ENCODE measurements around the gene NRIP2. TPM values are rescaled to one million over a fixed set of nuclear protein-coding genes. Genes with fewer than 3 reads are reported as not detected.
A peak's percentile ranks its signal among the peaks of the same experiment; 100 is the strongest.

NRIP2 gene
- total RNA-seq, 4 donors from 2014 or later = 6.6 to 33.1 (median 28.8) TPM

- Histone ChIP-seq H3K27me3 (no peaks in the 10 kb centered on the region), H3K27ac (no peak overlapping the region), H3K36me3 (peaks cover 0 to 9% (median 0%) of the 10 kb centered on the region in 3 donors), H3K4me3 (no peak overlapping the region), H3K4me1 (peaks cover 5 to 28% (median 20%) of the 10 kb centered on the region in 4 donors), H3K9me3 (no peaks in the 10 kb centered on the region)
- no peak for DNase-seq (ENCODE audit: low spot score in 2 of 2)
- TF ChIP-seq EP300 (IDR thresholded peaks at IDR 0.05) (no peak), POLR2A (IDR thresholded peaks at IDR 0.05) (no peak), CTCF (IDR thresholded peaks at IDR 0.05) (no peak)
- 70 to 71% methylated on average over 25 of the region's 25 CpGs for WGBS, 2 donors
Observed at GRCh38 chr12:2792671-2793500, 41.9 kb downstream of the NRIP2 start.

- Histone ChIP-seq H3K36me3 (no peaks in the 10 kb centered on the region), H3K4me3 (no peak overlapping the region), H3K27ac (no peak overlapping the region), H3K9me3 (no peaks in the 10 kb centered on the region), H3K4me1 (peaks cover 0 to 10% (median 5%) of the 10 kb centered on the region in 4 donors), H3K27me3 (no peaks in the 10 kb centered on the region)
- 76 to 88% methylated on average over 6 of the region's 6 CpGs for WGBS, 2 donors
- no peak for TF ChIP-seq CTCF (IDR thresholded peaks at IDR 0.05)
- TF ChIP-seq POLR2A (IDR thresholded peaks at IDR 0.05) = no peak
- no peak for TF ChIP-seq EP300 (IDR thresholded peaks at IDR 0.05)
- DNase-seq (ENCODE audit: low spot score in 2 of 2) = no peak
Observed at GRCh38 chr12:2791089-2791488, 43.7 kb downstream of the NRIP2 start.

- H3K9me3 ChIP-seq = no peaks in the 10 kb centered on the region
- peaks cover 0 to 11% (median 2%) of the 10 kb centered on the region in 4 donors for H3K4me1 ChIP-seq
- no peak for TF ChIP-seq CTCF (IDR thresholded peaks at IDR 0.05)
- TF ChIP-seq POLR2A (IDR thresholded peaks at IDR 0.05) = no peak
- no peak for TF ChIP-seq EP300 (IDR thresholded peaks at IDR 0.05)
- 57 to 65% methylated on average over 5 of the region's 5 CpGs for WGBS, 2 donors
- H3K4me3 ChIP-seq = no peak overlapping the region
- H3K36me3 ChIP-seq = no peaks in the 10 kb centered on the region
- no peak overlapping the region for H3K27ac ChIP-seq
- DNase-seq (ENCODE audit: low spot score in 2 of 2) = no peak
- H3K27me3 ChIP-seq = no peaks in the 10 kb centered on the region
Observed at GRCh38 chr12:2785017-2785416, 49.8 kb downstream of the NRIP2 start.

- no peaks in the 10 kb centered on the region for H3K9me3 ChIP-seq
- H3K27ac ChIP-seq = no peak overlapping the region
- WGBS, 2 donors = 13 to 14% methylated on average over 25 of the region's 25 CpGs
- H3K36me3 ChIP-seq = no peaks in the 10 kb centered on the region
- H3K4me1 ChIP-seq = peaks cover 0 to 11% (median 2%) of the 10 kb centered on the region in 4 donors
- DNase-seq (ENCODE audit: low spot score in 2 of 2) = peak in 1 of 2 donors; percentile 42
- H3K27me3 ChIP-seq = no peaks in the 10 kb centered on the region
- H3K4me3 ChIP-seq = peak overlapping the region in 1 of 4 donors; percentile 29
- TF ChIP-seq POLR2A (IDR thresholded peaks at IDR 0.05) = no peak
- no peak for TF ChIP-seq EP300 (IDR thresholded peaks at IDR 0.05)
- TF ChIP-seq CTCF (IDR thresholded peaks at IDR 0.05) = peak; percentile 80 to 88 (median 86)
Observed at GRCh38 chr12:2783936-2784600, 50.8 kb downstream of the NRIP2 start.

GRCh38 chr12:2779281-2779680, 55.6 kb downstream of the NRIP2 start:
- Histone ChIP-seq H3K4me3 (no peak overlapping the region), H3K4me1 (peaks cover 0 to 9% (median 1%) of the 10 kb centered on the region in 4 donors), H3K27ac (no peak overlapping the region), H3K36me3 (no peaks in the 10 kb centered on the region), H3K9me3 (no peaks in the 10 kb centered on the region), H3K27me3 (no peaks in the 10 kb centered on the region)
- WGBS, 2 donors = 67 to 68% methylated on average over 4 of the region's 4 CpGs
- no peak for DNase-seq (ENCODE audit: low spot score in 2 of 2)
- TF ChIP-seq POLR2A (IDR thresholded peaks at IDR 0.05) (no peak), EP300 (IDR thresholded peaks at IDR 0.05) (no peak), CTCF (IDR thresholded peaks at IDR 0.05) (no peak)

Data from tibial nerve (tissue), 4 donors.